Measurements from ENCODE around the gene AGBL1.

AGBL1 gene

DNA sequence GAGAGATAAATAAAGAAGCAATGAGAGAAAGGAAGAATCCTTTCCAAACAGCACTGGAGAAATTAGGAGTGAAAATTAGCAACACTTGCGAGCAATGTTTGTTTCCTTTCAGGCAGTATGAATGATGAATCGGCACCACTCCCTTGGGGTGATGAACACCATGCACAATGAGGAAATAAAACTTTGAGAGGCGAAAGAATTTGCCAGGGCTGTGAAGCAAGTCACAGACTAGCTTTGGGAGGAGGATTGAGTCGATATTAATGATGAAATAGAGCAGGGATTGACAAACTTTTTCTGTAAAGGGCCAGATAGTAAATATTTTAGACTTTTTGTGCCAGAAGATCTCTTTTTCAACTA, 237.7 kb downstream of the AGBL1 start (continued):
- TF ChIP-seq, protein P1, sequence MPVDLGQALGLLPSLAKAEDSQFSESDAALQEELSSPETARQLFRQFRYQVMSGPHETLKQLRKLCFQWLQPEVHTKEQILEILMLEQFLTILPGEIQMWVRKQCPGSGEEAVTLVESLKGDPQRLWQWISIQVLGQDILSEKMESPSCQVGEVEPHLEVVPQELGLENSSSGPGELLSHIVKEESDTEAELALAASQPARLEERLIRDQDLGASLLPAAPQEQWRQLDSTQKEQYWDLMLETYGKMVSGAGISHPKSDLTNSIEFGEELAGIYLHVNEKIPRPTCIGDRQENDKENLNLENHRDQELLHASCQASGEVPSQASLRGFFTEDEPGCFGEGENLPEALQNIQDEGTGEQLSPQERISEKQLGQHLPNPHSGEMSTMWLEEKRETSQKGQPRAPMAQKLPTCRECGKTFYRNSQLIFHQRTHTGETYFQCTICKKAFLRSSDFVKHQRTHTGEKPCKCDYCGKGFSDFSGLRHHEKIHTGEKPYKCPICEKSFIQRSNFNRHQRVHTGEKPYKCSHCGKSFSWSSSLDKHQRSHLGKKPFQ (tag by site-specific recombination; IDR thresholded peaks at IDR 0.05), result no peak
- TF ChIP-seq OSR2 (tag by site-specific recombination; IDR thresholded peaks at IDR 0.05) (no peak), ZNF558 (tag by site-specific recombination; IDR thresholded peaks at IDR 0.05) (no peak), ZFP69B (tag by site-specific recombination; IDR thresholded peaks at IDR 0.05) (no peak), ZNF132 (tag by site-specific recombination; IDR thresholded peaks at IDR 0.05; ENCODE audit: borderline replicate concordance) (no peak), ZNF335 (tag by site-specific recombination; conservative IDR thresholded peaks at IDR 0.05) (no peak), GLIS2 (tag by site-specific recombination; IDR thresholded peaks at IDR 0.05) (no peak), ZNF621 (tag by site-specific recombination; IDR thresholded peaks at IDR 0.05) (no peak), ZNF239 (tag by site-specific recombination; IDR thresholded peaks at IDR 0.05) (no peak), ZNF624 (tag by site-specific recombination; IDR thresholded peaks at IDR 0.05) (no peak)
- TF ChIP-seq, protein P2, sequence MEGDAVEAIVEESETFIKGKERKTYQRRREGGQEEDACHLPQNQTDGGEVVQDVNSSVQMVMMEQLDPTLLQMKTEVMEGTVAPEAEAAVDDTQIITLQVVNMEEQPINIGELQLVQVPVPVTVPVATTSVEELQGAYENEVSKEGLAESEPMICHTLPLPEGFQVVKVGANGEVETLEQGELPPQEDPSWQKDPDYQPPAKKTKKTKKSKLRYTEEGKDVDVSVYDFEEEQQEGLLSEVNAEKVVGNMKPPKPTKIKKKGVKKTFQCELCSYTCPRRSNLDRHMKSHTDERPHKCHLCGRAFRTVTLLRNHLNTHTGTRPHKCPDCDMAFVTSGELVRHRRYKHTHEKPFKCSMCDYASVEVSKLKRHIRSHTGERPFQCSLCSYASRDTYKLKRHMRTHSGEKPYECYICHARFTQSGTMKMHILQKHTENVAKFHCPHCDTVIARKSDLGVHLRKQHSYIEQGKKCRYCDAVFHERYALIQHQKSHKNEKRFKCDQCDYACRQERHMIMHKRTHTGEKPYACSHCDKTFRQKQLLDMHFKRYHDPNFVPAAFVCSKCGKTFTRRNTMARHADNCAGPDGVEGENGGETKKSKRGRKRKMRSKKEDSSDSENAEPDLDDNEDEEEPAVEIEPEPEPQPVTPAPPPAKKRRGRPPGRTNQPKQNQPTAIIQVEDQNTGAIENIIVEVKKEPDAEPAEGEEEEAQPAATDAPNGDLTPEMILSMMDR (tag by site-specific recombination; IDR thresholded peaks at IDR 0.05), result no peak

DNA sequence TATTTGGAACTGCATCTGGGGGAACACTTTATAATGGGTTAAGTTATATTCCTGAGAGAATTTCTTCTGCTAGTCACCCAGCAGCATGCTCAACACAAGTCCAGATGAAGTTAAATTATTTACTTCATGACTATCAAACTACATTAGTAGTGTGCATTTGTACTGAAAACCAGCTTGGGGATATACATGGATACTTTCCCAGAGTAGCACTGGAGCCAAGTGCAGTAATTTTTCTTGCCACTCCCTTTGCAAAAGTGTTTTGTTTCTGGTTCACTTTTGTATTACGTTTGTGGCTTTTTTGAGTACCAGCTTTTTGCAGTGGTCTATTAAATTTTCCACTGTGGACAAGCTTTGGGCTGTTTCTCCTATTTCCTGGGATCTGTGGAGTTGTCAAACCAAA, 243.0 kb downstream of the AGBL1 start:
- Histone ChIP-seq H3K9me3 (ENCODE audit: control insufficient read depth, insufficient read depth, low read depth, low read length) (no peaks in the 10 kb centered on the region), H3K4me1 (ENCODE audit: control insufficient read depth, insufficient read depth, low read length) (peaks cover 12% of the 10 kb centered on the region; the same call in 1 of the 2 replicates), H3K4me3 (ENCODE audit: low read depth, low read length) (no peak overlapping the region), H3K36me3 (ENCODE audit: control insufficient read depth in 2 of 2, insufficient read depth in 1 of 2, low read length in 2 of 2) (no peaks in the 10 kb centered on the region), H3K27ac (ENCODE audit: extremely low read depth, low read depth, low read length) (no peak overlapping the region)
- ChIA-PET CTCF (interaction anchor here (0.6 kb wide), 2 partner anchors 74 to 593 kb away, joined by 3 to 5 read pairs; no protein-coding TSS in a partner anchor), POLR2A (no interaction called here)
- TF ChIP-seq ZNF155 (tag by site-specific recombination; IDR thresholded peaks at IDR 0.05) (no peak), ZNF10 (tag by site-specific recombination; IDR thresholded peaks at IDR 0.05) (no peak), ZNF157 (tag by site-specific recombination; IDR thresholded peaks at IDR 0.05) (no peak), YY2 (tag by site-specific recombination; IDR thresholded peaks at IDR 0.05) (no peak), BCL11A (tag by site-specific recombination; IDR thresholded peaks at IDR 0.05; ENCODE audit: low read depth) (no peak), ZSCAN30 (tag by site-specific recombination; IDR thresholded peaks at IDR 0.05) (no peak), ZNF544 (tag by site-specific recombination; IDR thresholded peaks at IDR 0.05) (no peak)
- TF ChIP-seq, protein P3, sequence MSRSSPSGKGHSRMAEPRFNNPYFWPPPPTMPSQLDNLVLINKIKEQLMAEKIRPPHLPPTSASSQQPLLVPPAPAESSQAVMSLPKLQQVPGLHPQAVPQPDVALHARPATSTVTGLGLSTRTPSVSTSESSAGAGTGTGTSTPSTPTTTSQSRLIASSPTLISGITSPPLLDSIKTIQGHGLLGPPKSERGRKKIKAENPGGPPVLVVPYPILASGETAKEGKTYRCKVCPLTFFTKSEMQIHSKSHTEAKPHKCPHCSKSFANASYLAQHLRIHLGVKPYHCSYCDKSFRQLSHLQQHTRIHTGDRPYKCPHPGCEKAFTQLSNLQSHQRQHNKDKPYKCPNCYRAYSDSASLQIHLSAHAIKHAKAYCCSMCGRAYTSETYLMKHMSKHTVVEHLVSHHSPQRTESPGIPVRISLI (tag by site-specific recombination; IDR thresholded peaks at IDR 0.05), result no peak
- TF ChIP-seq, protein P4, sequence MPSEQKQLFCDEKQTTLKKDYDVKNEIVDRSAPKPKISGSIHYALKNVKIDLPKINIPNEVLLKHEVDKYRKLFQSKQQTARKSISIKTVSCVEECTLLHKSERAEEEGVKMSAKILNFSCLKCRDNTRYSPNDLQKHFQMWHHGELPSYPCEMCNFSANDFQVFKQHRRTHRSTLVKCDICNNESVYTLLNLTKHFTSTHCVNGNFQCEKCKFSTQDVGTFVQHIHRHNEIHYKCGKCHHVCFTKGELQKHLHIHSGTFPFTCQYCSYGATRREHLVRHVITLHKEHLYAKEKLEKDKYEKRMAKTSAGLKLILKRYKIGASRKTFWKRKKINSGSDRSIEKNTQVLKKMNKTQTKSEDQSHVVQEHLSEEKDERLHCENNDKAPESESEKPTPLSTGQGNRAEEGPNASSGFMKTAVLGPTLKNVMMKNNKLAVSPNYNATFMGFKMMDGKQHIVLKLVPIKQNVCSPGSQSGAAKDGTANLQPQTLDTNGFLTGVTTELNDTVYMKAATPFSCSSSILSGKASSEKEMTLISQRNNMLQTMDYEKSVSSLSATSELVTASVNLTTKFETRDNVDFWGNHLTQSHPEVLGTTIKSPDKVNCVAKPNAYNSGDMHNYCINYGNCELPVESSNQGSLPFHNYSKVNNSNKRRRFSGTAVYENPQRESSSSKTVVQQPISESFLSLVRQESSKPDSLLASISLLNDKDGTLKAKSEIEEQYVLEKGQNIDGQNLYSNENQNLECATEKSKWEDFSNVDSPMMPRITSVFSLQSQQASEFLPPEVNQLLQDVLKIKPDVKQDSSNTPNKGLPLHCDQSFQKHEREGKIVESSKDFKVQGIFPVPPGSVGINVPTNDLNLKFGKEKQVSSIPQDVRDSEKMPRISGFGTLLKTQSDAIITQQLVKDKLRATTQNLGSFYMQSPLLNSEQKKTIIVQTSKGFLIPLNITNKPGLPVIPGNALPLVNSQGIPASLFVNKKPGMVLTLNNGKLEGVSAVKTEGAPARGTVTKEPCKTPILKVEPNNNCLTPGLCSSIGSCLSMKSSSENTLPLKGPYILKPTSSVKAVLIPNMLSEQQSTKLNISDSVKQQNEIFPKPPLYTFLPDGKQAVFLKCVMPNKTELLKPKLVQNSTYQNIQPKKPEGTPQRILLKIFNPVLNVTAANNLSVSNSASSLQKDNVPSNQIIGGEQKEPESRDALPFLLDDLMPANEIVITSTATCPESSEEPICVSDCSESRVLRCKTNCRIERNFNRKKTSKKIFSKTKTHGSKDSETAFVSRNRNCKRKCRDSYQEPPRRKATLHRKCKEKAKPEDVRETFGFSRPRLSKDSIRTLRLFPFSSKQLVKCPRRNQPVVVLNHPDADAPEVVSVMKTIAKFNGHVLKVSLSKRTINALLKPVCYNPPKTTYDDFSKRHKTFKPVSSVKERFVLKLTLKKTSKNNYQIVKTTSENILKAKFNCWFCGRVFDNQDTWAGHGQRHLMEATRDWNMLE (tag by site-specific recombination; conservative IDR thresholded peaks at IDR 0.05; ENCODE audit: low read depth), result no peak
- TF ChIP-seq, protein P5, sequence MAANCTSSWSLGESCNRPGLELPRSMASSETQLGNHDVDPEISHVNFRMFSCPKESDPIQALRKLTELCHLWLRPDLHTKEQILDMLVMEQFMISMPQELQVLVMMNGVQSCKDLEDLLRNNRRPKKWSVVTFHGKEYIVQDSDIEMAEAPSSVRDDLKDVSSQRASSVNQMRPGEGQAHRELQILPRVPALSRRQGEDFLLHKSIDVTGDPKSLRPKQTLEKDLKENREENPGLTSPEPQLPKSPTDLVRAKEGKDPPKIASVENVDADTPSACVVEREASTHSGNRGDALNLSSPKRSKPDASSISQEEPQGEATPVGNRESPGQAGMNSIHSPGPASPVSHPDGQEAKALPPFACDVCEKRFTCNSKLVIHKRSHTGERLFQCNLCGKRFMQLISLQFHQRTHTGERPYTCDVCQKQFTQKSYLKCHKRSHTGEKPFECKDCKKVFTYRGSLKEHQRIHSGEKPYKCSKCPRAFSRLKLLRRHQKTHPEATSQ (tag by site-specific recombination; IDR thresholded peaks at IDR 0.05), result no peak
